ENCODE data around the gene PPP2R3B.

DNA sequence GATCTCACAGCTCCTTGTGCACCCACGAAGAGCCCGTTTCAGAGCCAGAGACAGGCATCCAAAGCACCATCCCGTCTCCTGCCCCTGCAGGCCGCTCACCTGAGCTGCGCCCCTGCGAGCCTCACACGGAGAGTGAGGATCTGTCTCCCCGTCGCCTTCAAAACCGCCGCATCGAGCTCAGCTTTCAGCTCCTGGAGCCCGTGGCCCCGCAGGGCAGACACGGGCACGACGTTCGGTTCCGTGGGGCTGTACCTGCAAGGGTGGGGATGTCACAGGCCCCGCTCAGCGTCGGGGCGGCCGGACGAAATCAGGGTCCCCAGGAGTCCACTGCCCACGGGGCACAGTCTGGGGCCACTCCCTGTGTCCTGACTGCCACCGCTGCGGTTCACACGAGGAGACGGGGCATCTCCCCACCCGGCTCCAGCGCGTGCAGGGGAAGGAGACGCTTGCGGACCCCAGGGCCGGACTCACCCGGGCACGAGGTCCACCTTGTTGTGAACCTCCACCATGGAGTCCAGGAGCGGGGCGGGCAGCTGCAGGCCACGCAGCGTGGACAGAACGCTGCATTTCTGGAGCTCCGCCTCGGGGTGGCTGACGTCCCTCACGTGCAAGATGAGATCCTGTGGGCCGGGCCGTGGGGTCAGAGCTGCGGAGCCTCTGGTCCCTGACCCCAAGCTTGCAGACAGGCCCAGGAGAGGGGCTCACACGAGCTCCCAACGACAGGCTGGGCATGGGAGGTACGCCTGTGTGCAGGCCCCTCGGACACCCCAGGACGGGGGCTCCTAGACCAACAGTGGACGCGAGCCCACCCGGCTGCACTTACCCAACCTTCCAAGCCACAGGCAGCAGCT lies 79.2 kb downstream of the PPP2R3B start:
- TF ChIP-seq CTCF (IDR thresholded peaks at IDR 0.05) (no peak), POLR2A (IDR thresholded peaks at IDR 0.05) (no peak)

Data from Peyer's patch (tissue), 4 donors.